AG10803 (cell line): ENCODE data around the gene CD93.

Experiments used
- DNase-seq: peaks from one replicate; pipeline ENCODE4 v3.0.0; 2010; ENCODE audit warnings: low read depth
- H3K4me3 ChIP-seq: 2 replicates; pipeline ENCODE4 v1.5.1; 2011; ENCODE audit warnings: mild to moderate bottlenecking, low read length, control low read depth
- TF ChIP-seq, protein P1 (sequence below): conservative IDR thresholded peaks from 2 replicates; pipeline ENCODE4 v1.5.1; 2011; ENCODE audit warnings: mild to moderate bottlenecking, low read length, control low read depth, inconsistent platforms

The CD93 gene, protein sequence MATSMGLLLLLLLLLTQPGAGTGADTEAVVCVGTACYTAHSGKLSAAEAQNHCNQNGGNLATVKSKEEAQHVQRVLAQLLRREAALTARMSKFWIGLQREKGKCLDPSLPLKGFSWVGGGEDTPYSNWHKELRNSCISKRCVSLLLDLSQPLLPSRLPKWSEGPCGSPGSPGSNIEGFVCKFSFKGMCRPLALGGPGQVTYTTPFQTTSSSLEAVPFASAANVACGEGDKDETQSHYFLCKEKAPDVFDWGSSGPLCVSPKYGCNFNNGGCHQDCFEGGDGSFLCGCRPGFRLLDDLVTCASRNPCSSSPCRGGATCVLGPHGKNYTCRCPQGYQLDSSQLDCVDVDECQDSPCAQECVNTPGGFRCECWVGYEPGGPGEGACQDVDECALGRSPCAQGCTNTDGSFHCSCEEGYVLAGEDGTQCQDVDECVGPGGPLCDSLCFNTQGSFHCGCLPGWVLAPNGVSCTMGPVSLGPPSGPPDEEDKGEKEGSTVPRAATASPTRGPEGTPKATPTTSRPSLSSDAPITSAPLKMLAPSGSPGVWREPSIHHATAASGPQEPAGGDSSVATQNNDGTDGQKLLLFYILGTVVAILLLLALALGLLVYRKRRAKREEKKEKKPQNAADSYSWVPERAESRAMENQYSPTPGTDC

DNA sequence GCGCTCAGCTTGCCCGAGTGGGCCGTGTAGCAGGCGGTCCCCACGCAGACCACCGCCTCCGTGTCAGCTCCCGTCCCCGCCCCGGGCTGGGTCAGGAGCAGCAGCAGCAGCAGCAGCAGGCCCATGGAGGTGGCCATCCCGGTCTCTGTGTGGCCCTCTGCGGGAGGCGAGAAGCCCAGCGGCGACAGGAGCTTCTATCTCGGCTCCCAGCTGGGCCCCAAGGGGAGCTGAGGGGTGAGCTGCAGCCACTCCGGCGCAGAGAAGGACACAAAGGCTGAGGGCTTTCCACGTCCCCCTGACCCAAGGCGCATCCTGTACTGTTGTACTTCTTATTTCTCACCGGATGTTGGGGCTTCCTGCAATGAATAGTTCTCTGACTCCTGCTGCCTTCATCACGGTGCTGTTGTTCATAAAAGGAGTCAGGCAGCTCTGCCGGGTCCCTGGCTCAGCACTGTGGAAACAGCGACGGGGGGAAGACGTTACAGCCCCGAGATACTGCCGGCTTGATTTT, at the start of gene CD93:
TSS of gene CD93 (minus strand) at position 269 of the 511 bp plus-strand sequence. CDS start at position 137, 132 bp downstream.
- H3K4me3 ChIP-seq, result no peak within 1 kb of the TSS
- DNase-seq, result no peak
- TF ChIP-seq, protein P1, sequence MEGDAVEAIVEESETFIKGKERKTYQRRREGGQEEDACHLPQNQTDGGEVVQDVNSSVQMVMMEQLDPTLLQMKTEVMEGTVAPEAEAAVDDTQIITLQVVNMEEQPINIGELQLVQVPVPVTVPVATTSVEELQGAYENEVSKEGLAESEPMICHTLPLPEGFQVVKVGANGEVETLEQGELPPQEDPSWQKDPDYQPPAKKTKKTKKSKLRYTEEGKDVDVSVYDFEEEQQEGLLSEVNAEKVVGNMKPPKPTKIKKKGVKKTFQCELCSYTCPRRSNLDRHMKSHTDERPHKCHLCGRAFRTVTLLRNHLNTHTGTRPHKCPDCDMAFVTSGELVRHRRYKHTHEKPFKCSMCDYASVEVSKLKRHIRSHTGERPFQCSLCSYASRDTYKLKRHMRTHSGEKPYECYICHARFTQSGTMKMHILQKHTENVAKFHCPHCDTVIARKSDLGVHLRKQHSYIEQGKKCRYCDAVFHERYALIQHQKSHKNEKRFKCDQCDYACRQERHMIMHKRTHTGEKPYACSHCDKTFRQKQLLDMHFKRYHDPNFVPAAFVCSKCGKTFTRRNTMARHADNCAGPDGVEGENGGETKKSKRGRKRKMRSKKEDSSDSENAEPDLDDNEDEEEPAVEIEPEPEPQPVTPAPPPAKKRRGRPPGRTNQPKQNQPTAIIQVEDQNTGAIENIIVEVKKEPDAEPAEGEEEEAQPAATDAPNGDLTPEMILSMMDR, result no peak

DNA sequence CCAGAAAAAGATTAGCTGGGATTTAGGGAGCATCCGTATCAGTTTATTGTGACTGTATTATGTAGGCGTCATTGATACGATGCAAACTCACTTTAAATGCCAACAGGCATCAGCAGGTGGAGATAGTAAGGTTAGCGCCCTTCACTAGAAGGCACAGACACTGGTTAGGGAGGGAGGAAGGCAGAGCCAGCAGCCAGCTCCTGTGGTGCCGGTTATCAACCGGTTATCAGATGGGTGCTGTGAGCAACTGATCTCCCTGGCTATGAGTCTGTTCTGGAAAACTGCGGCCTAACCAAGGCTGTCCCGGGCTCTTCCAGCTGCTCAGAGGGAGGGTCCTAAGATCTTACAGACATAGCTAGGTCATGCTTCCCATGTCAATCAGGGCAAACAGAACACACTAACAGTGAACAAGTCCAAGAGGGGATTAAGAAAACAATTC, 47.5 kb upstream of the CD93 start:
- TF ChIP-seq, protein P1, result no peak
- no peak overlapping the region for H3K4me3 ChIP-seq
- DNase-seq, result no peak

DNA sequence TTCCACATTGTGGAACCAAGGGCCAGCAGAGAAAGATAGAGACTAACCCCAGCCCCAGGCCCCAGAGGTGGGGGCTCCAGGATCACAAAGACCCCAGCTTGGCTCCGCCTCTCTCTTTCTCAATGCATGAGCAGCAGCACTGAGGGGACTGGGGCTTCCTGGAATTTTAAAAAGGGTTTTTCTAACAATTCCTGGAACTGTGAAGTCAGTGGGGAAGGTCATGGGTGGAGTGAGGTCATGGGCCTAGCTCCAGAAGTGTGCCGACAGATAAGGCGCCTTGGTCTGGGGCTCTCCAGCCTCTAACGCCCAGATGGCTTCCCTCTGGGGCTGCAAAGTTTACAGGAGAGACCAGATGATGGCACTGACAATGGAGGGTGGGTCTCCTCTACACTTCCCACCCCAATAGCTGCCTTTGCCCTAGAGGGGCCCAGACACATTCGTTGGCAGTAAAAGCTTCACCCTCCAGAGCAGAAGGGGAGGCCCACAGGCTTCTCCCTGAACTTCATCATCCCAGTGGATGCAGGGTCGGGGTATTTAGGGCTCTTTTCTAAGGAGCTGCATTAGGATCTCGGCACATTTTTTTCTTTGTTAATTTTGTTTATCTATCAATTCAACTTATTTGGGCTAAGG, 46.9 kb upstream of the CD93 start:
- DNase-seq, result no peak
- TF ChIP-seq, protein P1, result no peak
- H3K4me3 ChIP-seq, result no peak overlapping the region

DNA sequence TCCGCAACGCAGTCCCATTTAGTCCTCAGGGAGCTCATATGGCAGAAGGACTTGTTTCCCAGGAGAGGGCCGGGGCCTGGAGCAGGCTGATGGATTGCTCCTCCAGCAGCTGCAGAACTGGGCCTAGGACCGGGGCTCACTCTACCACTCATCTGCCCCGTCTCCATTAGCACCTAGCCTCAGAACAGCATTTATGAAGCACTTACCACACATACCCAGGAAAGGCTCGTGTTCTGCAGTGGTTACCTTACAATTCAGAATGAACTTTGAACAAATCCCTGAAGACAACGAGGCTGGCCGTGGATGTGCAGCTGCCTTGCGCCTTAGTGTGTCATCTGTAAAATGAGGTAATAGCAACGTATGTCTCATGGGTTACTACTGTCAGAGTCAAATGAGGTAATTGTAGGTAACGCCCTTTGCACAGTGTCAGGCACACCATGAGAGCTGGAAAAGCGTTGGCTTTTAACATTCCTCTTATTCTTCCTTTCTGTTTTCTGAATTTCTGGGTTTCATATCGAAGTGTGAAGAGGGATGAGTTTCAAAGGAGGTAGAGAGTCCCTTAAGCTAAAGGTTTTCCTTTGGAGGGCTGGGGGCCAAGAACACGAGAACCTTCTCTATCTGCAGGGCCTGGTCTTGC, 46.3 kb upstream of the CD93 start:
- H3K4me3 ChIP-seq, result no peak overlapping the region
- no peak for DNase-seq
- TF ChIP-seq, protein P1, result no peak

DNA sequence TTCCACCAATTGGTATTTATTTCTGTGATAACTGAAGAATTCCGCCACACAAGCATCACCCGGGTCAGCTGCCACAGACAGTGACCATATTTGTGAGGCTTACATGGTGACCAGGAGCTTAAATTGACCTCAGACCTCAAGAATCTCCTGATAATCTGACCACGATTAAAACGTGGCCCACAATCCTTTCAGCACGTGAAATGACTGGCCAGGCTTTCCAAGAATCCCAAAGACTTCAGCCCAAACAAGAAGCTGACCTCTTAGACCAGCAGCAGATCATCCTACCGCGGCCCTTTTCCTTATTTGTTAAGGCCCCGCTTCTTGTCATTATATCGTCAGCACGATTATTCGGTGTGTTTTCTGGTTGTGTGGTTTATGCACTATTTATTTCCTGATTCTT, 45.6 kb upstream of the CD93 start:
- TF ChIP-seq, protein P1, result no peak
- no peak for DNase-seq

DNA sequence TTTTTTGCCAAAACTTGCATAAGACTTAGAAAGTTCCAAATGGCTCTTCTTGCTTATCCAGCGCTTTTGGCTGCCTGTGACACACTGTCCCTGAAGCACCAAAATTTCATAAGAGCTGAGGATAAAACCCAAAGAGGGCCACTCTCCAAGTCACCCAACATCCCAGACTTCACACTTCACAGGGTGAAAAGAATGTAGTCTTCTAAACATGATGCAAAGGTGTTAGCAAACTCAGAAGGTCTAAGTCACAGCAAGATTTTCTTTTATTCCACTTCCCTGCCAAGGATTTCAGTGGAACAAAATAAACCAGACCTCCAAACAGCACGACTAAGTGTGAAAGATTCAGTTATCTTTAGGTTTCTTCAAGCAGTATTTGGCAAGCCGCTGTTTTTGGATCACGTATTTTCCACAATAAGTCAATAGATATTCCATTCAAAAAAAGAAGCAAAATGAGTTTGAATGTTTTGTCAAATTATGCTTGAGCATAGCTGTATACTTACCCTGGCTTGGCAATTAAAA, 44.6 kb upstream of the CD93 start:
- no peak for DNase-seq
- H3K4me3 ChIP-seq, result no peak overlapping the region
- TF ChIP-seq, protein P1, result no peak

More for the DNA sequence above, 45.6 kb upstream of the CD93 start:
- no peak overlapping the region for H3K4me3 ChIP-seq
